PC-9 (cell line): ENCODE data around the gene NSMCE4A.
"Not testable (repeated sequence)": the region's sequence is repeated elsewhere in the genome, so short reads cannot be mapped to it uniquely, and the experiment has no call there.

Experiments
- CTCF ChIP-seq: fragments of 200-600 bp; sonication (generic); conservative IDR thresholded peaks from 2 replicates; pipeline ENCODE4 v1.6.1; 2017; ENCODE audit warnings: mixed run types, antibody characterized with exemption, mild to moderate bottlenecking, moderate library complexity
- EZH2 ChIP-seq: fragments of 200-600 bp; sonication (generic); IDR thresholded peaks from 2 replicates; pipeline ENCODE4 v1.8.0; 2017; ENCODE audit warnings: antibody characterized with exemption, low read depth

GRCh38 chr10:122017926-122018325 lies 42.9 kb upstream of the NSMCE4A start:
- not testable (repeated sequence) for TF ChIP-seq CTCF, EZH2
